Mucosa of descending colon (tissue), 3 donors: Measurements from ENCODE around the gene HS3ST5. TPM values are rescaled to one million over a fixed set of nuclear protein-coding genes. Genes with fewer than 3 reads are reported as not detected.

Source experiments
- ATAC-seq: fragments of 200-7000 bp; cut with Tn5 transposase; one replicate; pipeline ENCODE4 v1.9.1; 2020; ENCODE audit warnings: mild to moderate bottlenecking, moderate library complexity
- DNase-seq, 3 donors: peaks; one replicate each; pipeline ENCODE4 v3.0.0-alpha.2; 2020
- H3K36me3 ChIP-seq: fragments of 200-600 bp; one replicate; pipeline ENCODE4 v1.8.0; 2021; ENCODE audit warnings: low read depth, mild to moderate bottlenecking
- H3K4me1 ChIP-seq: fragments of 200-600 bp; one replicate; pipeline ENCODE4 v1.8.0; 2021; ENCODE audit warnings: low read depth, mild to moderate bottlenecking
- H3K4me3 ChIP-seq: fragments of 200-600 bp; one replicate; pipeline ENCODE4 v1.8.0; 2021; ENCODE audit warnings: mild to moderate bottlenecking
- H3K9me3 ChIP-seq: fragments of 200-600 bp; one replicate; pipeline ENCODE4 v1.8.0; 2021; ENCODE audit warnings: mild to moderate bottlenecking
- CTCF ChIP-seq: fragments of 200-600 bp; IDR thresholded peaks from one replicate; pipeline ENCODE4 v1.8.0; 2022; ENCODE audit warnings: antibody characterized with exemption, mild to moderate bottlenecking
- intact Hi-C, 2 donors: fragments of 100-400 bp; cut with DNase I in 1 of 2; cut with micrococcal nuclease in 1 of 2; formaldehyde crosslinking; loops; one replicate each; pipeline versions ENCODE4 v1.11.0 to v1.11.1; 2022; cut with DNase I, micrococcal nuclease
- total RNA-seq, 3 donors: library from RNA; stranded (reverse); fragmentation: NEBNext Ultra II Directional in 2 of 3; extraction: Animal tissue kit (Norgen Biotek cat#: 25700) in 2 of 3; gene quantifications; one replicate each; pipeline versions ENCODE4 v1.2.1 to v1.2.4, GENCODE V29; 2021 to 2023
- donor health status: DM: no; HTN: no; CAD: no; lungs with moderate emphysema.
- donor health status: DM: no; HTN: no; CAD: no.
- donor health status: DM: no; HTN: yes; CAD: no.

HS3ST5 gene
- total RNA-seq, 3 donors from 2014 or later, result 0.12 to 1.0 TPM; not detected in 1

DNA sequence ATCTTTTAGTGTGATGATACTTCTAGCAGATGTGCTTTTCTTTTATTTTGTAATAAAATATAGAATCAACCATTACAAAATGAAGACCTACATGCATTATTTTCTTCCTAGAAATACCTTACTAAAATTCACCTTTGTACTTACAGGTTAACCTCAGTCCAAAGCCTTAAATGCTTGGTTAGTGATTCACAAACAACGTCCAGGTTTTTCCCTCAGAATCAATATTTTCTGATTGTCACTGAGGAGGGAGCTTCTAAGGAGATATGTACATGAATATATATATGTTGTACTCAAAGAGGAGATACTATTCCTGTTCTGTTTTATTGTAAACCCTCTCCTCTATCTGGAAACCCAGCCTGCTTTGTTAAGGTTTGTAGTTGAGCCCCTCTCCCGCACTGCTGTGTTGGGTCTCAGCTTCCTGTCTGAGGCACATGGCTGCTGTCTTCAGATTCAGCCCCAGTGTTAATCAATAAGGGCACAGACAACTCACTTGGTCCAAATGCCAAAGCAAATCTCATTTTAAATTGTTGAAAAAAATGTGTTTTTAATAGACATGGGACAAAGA is 33.9 kb upstream of the HS3ST5 start:
- Histone ChIP-seq H3K36me3 (no peaks in the 10 kb centered on the region), H3K4me3 (no peak overlapping the region), H3K4me1 (no peaks in the 10 kb centered on the region), H3K9me3 (no peaks in the 10 kb centered on the region)
- no peak for TF ChIP-seq CTCF
- intact Hi-C loops, result no loop called here
- DNase-seq, result no peak
- ATAC-seq, result no peak

DNA sequence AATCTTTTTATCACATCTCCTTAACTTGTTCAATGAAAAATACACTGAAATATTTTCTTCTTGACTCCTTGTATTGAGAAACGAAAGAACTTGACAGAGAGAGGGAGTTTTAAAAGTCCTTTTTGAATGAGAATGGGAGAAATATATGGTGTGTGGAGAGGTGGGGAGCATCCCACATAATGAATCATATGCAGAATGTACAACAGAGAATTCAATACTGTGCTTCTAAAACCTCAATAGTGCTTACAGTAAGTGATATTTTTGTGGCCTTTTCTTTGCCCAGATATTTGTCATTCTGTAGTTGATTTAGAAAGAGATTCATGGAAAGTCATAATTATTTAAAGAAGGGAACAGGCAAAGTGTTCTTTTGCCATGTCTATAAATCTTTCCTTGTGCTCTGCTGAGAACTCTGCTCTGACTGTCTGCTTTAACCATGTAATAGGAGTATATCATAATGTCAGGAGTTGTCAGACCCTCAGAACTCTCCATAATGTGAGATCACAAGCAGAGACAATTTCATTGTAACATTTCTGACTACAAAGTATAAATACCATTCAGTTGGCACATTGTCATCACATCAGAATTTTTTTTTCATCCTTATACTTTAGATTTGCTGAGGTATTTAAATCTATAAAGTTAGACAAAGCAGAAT is 32.8 kb upstream of the HS3ST5 start:
- Histone ChIP-seq H3K4me3 (no peak overlapping the region), H3K4me1 (no peaks in the 10 kb centered on the region), H3K9me3 (no peaks in the 10 kb centered on the region), H3K36me3 (no peaks in the 10 kb centered on the region)
- ATAC-seq, result no peak
- intact Hi-C loops, result no loop called here
- no peak for DNase-seq
- no peak for TF ChIP-seq CTCF

GRCh38 chr6:114367315-114367961 is 24.6 kb upstream of the HS3ST5 start:
- intact Hi-C loops, result no loop called here
- no peak for TF ChIP-seq CTCF
- no peaks in the 10 kb centered on the region for H3K4me1 ChIP-seq
- no peak for DNase-seq
- no peak overlapping the region for H3K4me3 ChIP-seq
- H3K36me3 ChIP-seq, result no peaks in the 10 kb centered on the region
- no peaks in the 10 kb centered on the region for H3K9me3 ChIP-seq
- ATAC-seq, result no peak

DNA sequence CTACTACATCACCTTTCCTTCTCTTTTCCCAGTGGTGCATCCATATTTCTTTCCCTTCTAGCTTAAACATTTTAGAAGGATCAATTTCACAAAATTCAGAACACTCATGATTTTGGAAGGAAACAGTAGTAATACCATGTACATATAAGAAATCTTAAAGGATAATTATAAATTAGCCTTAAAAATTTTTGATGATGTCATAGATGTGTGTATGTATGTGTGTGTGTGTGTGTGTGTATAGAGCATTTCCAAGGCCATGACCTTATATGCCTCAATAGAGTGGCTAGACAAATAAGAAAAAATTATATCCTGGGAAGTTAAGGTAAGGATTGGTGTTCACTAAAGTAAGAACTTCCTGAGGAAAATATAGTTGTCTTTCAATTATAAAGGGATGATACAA is 24.1 kb upstream of the HS3ST5 start:
- no peak for ATAC-seq
- H3K4me1 ChIP-seq, result no peaks in the 10 kb centered on the region

GRCh38 chr6:114364301-114364700 is 21.5 kb upstream of the HS3ST5 start:
- no peaks in the 10 kb centered on the region for H3K9me3 ChIP-seq
- no peaks in the 10 kb centered on the region for H3K36me3 ChIP-seq
- no peak overlapping the region for H3K4me3 ChIP-seq
- TF ChIP-seq CTCF, result no peak
- no peaks in the 10 kb centered on the region for H3K4me1 ChIP-seq
- DNase-seq (no peak), ATAC-seq (no peak)
- intact Hi-C loops, result no loop called here

More for the DNA sequence above, 24.1 kb upstream of the HS3ST5 start:
- no peak overlapping the region for H3K4me3 ChIP-seq
- H3K9me3 ChIP-seq, result no peaks in the 10 kb centered on the region
- DNase-seq, result no peak
- TF ChIP-seq CTCF, result no peak
- no peaks in the 10 kb centered on the region for H3K36me3 ChIP-seq
- intact Hi-C loops, result no loop called here
